Measurements from ENCODE around the gene NAT10.

Gene NAT10

DNA sequence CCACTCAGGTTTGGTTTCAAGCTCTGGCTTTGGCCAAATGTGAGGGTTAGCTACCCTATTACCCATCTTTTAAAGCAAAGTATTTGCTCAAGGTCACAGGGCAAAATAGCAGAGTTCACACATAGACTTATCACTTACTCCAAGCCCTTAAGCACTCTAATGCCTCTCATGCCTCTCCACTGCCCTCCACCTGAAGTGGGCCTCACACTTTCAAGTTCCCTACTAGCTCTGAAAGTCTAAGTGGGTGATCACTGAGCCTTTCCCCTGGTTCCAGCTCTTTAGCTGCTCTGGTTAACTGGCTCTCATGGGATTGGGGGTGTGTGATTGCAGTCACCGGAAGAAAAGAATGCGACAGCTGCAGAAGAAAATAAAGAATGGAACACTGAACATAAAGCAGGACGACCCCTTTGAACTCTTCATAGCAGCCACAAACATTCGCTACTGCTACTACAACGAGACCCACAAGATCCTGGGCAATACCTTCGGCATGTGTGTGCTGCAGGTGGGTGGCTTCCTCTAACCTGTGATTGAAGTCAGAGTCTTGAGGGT, 6.4 kb downstream of the NAT10 start:
- no peak for DNase-seq

DNA sequence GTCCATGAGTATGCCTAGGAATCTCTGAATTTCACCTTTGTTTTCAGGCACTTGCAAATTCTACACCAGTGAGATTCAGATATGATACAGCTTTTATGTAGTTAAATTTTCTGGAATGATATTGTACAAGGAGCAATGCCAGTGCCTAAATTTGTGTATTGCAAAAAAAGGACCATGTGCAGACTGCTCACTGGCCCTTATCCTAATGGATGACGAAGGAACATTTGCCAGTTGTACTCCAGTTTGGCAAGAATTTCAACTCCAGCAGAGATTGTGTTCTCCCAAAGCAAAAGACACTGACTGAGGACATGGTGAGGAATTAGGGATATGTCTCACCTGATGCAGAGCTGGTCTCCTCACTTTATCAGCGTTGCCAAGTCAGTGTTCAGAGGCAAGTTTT, 8.6 kb downstream of the NAT10 start:
- DNase-seq = no peak

DNA sequence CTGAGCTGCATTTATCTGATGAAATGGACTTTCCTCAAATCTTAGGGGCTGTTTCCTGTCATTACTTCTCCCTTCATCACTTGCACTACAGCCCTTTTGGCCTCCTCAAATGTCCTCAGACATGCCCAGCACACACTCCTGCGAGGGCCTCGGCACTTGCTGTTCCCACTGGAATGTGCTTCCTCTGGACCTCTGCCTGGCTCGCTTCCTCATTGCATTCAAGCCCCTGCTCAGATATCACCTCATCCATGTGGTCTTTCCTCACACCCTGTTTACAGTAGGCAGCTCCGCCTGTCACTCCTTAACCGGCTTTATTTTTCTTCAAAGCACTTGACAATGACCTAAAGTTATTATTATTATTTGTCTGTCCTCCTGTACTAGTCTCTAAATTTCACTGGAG, 9.0 kb downstream of the NAT10 start:
- DNase-seq = no peak

DNA sequence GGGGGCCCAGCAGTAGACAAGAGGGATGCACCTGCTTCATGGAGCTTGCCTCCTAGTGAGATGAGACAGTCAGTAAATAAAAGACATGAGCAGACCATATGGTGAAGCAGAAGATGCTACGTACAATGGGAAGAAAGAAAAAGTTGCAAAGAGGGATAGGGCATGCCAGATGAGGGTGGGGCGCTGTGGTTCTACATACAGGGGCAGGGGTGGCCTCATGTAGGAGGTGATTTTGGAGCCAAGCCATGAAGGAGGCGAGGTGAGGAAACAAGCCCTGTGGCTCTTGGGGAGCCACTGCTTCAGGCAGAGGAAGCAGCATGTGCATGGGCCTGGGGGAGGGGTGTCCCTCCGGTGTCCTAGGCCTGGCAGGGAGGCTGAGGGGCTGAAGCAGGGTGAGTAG, 15.2 kb downstream of the NAT10 start:
- no peak for DNase-seq

DNA sequence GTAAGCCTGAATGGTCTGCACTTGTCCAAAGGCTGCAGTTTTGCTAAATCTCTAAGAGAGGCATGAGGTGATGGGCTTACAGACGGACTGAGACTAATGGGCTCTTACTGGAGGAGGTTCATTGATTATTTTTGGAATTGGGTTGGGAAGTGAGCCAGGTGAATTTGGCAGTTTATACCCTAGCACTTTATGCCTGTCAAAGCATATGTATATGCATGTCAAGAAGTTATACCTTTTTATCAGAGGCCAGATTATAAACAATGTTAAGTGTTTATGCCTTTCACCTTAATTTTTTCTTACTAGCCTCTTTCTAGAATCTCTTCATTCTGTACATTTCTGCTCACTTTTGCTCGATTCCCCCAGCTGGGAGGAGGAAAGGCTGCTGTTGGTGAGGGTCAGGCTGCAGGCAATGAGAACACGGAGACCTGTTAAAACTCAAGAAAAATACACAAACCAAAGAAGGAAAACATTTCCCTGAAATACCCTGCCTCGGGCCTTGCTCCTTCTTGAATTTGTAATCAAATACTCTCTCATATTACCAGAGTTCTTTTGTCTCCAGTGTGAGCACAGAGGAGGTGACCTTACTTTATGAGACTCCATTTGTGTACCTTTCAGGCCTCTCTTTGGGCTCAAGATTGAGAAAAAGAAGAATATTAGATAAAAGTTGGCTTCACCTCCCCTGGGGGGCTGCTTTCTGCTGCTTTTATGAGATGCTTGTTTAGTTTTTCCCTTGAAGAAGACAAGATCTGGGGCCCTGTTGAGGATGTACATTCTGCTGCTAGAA, 19.6 kb downstream of the NAT10 start:
- DNase-seq = no peak

DNA sequence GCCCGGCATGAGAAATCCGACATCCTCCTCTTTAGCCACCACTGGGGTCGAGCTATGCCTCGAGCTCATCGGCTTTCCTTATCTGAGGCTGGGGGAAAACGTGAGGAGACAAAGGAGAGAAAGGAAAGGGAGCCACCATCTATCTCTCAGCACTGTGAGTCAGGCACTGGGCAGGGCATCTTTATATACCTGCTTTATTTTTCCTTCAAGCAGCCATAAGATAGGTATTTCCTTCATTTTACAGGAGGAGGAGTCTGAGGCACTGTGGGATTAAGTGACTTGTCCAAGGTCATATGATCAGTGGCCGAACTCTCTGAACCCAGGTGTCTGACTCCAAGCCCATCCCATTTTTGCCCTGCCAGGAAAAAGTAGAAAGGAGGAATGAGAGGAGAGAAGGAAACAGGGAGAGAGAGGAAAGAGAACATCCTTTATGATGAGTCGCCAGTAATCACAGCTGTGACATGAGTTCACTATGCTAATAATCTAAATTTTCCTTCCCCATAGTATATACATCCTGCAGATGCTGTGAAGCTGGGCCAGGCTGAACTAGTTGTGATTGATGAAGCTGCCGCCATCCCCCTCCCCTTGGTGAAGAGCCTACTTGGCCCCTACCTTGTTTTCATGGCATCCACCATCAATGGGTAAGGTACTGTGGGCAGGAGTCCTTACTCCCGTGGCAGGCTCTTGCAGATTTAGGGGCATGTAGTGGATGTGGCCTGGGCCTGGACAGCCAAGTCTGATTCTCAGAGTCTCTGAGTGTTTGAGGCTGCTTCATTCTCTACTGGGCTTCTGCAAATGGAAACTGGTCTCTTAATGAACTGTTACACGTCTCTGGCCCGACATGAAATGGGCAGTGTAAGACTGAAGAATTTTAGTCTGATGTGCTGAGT, 21.8 kb downstream of the NAT10 start:
- no peak for DNase-seq

DNA sequence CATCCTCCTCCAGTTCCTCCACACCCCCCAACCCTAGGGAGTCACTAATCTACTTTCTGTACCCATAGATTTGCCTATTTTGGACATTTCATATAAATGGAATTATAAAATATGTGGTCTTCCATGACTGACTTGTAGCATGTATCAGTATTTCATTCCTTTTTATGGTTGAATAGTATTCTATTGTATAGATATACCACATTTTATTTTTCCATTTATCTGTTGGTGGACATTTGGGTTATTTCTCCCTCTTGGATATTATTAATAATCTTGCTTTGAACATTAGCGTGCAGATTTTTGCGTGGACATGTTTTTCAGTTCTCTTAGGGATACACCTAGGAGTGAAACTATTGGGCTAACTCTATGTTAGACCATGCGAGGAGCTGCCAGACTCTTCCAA, 23.4 kb downstream of the NAT10 start:
- no peak for DNase-seq

DNA sequence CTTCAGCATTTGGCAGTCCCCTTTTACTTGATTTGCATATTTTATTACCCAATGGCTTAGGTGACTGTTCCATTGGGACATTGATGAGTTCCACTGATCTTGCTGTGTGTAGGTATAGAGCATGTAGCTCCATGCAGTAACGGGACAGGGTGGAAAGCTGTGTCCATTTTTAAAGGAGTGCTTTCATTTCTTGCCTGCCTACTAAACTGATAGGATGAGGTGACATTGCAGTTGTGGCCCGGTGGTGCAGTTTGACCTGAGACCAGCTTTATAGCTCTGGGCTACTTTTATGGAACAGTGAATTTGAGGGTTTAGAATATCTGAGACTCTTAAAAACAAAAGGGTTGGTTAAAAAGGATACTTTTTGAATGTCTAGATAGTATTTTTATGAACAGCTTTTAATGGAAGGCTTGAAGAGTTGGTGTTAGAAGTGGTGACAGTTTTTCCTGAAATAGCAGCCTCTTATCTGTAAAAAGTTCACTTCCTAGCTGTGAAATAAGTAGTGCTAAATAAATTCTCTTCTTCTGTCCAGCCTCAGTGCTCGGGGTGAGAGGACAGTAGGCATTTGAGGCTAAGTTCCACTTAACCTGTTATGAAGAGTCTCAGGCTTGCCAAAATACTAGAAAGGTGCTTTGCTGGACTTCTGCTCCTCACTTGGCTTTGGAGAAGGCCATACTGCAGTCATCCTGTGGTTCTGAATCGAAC, 27.0 kb downstream of the NAT10 start:
- DNase-seq = no peak

DNA sequence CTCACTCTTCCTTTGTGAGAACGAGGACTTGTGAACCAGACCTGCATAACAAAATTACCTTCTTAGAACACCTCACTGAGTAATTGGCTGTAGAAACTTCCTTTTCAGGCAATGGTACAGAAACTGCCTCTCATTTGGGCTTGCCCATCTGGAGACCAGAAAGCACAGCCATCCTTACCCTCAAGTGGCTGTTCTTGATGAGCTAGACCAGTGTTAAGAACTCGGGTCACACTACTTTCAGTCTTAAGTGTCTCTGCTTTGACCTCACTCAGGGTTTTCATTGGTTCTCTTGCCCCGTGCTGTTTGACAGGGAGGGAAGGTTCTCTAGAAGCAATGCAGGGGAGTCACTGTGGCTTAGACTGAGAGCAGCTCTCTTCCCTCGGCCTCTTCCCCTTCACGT, 29.3 kb downstream of the NAT10 start:
- DNase-seq = no peak

DNA sequence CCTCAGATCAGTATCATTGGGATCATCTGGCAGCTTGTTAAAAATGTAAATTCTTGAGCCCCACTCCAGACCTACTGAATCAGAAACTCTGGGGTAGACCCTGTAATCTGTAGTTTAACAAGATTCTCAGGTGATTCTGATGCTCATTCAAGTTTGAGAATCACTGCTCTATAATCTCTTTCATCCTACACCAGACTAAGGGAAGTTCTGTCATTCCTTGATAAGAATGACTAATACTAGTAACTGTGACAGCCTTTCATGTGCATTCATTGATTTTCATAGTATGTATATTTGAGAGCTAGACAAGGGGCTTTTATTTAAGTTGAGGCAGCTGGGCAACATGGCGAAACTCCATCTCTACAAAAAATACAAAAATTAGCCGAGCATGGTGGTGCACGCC, 30.0 kb downstream of the NAT10 start:
- DNase-seq = no peak

DNA sequence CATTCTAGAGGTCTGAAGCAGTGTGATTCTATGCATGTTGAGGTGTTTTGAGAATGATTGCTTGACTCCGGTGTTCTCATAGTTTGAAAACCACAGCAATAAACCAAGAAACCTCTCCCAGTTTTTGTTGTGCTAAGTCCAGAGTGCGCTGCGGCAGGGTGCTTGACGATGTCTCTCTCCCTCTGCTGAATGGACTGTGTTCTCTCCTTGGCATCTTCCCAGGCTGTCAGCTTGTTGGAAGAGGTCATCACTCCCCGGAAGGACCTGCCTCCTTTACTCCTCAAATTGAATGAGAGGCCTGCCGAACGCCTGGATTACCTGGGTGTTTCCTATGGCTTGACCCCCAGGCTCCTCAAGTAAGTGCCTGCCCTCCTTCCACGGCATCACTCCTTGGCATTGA, 31.0 kb downstream of the NAT10 start:
- no peak for DNase-seq

DNA sequence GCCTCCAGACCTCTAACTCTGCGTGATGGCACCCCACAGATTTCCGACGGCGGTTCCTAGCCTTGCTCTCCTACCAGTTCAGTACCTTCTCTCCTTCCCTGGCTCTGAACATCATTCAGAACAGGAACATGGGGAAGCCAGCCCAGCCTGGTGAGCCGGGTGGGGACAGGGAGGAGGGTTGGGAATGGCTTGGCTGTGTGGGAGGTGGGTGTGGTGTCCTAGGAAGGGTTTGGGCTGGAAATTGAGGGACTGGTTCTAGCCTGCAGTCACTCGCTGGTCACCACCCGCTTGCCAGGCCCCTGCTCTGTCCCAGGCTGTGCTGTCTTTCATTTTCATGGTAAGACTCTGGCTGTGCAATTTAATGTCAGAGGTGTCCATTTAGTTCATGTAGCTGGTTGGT, 33.9 kb downstream of the NAT10 start:
- no peak for DNase-seq

DNA sequence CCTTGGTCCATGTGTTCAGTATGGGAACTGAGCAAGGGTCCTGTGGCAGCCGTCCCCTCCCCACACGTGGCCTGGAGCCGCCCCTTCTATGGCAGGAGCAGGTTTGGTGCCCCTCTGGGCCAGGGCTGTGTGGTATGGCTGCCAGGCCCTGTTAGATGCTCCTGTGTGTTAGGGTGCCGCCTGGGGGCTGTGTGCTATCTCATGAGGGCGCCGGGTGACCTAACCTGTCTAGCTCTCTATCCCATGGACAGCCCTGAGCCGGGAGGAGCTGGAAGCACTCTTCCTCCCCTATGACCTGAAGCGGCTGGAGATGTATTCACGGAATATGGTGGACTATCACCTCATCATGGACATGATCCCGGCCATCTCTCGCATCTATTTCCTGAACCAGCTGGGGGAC, 34.7 kb downstream of the NAT10 start:
- no peak for DNase-seq

DNA sequence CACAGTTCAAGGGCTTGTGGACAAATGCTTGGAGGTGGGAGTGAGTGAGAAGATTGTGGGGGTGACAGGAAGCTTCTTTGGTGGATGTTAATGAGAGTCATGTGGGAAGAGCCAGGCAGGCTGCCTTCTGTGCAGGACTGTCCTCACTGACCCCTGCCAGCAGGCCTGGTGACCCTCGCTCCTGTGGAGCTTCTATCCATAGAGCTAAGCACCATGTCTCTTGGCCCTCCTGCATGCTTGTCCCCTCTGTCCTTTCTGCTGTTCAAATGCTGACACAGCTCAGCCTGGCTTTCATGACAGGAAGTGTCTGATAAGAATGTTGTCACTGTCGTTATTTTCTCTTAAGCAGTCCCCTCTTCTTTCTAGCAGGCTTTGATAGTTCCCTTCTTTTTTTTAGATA, 37.6 kb downstream of the NAT10 start:
- DNase-seq = no peak

DNA sequence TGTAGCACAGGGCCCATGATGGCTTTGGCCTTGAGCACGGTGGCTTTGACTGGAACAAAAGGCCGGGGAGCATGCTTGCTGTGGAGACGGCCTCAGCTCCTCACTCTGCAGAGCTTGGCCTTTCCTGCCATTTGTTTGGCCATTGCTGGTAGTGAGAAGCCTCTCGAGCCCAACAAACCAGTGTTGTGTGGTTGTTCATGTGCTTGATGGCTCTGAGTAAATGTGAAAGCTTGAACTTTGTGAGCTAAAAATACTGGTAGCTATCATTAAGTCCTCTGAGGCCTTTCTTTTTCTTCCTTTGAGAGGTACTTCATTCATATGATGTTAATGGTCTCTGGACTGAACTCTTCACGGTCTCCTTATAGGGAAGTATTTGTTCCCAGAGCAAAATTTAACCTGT, 39.6 kb downstream of the NAT10 start:
- no peak for DNase-seq

DNA sequence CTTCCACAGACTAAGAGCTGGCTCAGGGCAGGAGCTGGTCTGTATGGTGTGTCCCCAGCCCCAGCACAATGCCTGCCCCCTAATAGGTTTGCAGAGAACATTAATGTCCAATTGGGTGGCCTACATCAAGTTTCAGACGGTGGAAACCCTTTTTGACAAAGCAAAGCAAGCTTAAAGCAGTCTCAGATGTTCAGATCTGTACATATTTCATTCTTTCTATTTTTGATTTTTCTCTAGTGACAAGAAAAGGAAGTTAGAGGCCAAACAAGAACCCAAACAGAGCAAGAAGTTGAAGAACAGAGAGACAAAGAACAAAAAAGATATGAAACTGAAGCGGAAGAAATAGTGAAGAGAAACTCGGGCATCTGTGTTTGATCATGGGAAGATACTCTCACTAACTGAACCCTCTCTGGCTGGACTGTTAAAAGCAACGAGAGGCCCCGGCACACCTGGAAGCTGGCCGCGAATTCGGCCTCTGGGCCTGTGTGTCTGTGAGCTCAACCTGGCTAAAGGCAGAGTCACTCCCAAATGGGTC, 40.5 kb downstream of the NAT10 start:
- no peak for DNase-seq

DNA sequence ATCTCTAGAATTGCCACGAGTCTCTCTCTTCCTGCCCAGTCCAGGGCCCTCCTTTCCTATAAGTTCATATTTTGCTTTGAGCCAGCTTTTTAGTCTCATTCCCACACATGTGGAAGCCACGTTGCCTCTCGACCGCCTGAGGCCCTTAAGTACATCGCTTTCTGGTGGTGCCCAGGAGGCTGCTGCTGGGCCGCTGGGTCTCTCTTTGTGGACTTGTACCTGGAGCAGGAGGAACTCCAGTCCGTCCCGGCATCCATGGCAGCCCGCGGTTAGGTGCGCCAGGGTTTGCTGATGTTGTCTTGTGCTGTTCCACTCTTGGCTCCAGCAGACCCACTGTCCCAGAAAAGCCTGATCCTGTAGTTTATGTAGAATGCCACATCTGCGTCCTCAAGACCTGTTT, 41.0 kb downstream of the NAT10 start:
- no peak for DNase-seq

DNA sequence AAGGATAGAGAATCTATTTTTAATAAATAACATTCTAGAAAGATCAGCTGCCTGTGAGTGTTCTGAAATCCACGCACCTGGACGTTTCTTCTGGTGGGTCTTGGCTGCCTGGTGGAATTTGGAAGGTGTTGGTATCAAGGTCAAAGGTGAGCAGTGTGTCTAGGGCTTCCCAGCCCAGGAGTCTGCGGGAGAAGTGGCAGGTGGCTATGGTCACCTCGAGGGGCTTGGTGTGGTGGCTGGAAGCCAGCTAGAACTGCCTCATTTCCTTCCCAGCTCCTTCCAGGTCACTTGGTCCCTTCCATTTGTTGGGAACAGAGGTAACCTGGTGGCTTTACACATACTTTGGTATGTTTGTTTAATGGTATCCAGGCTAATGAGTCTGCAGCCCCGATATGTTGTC, 41.4 kb downstream of the NAT10 start:
- DNase-seq = no peak

DNA sequence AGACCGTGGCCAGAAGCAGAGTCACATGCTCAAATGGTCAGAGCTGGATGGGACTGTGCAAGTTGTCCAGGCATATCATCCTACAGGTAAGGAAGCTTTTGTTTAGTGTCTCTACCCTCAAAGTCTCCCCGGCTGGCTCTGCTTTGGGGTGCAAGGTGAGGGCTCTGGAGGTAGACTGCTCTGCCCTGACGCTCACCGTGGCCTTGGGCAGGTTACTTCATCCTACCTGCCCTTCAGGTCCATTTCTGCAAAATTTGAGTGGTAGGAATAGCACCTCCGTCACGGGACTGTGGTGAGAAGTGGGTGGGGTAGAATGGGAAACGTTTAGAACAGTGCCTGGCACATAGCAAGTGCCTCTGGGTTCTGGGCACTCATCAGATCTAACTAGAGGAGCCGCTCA, 42.2 kb downstream of the NAT10 start:
- no peak for DNase-seq

DNA sequence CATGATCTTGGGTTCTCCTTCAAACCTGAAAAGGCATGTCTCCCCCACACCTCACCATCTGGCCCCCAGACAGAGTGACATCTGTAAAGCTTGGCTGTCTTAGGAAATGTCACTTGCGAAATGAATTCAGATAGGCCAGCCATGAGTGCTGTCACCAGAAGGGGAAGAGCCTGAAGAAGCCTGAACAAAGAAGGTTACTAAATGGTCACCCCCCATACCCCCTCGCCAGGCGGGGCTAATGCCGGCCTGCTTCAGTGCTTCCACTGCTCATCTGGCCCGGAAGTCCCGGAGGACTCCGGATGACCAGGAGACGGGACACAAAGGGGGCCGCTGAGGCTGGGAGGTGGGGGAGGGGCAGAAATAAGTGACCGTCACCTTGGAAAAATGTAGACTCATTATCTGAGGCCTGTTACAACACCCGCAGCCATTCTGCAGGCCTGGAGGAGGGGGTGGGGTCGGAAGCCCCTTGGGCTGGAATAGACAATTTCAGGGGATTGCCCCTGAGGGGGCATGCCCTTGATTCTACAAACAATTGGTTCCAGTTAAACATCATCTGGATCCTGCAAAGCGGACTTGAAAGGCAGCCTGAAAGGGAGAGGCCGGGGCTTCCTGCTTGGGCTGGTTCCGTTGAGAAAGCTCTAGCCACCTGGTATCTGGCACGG, 43.2 kb downstream of the NAT10 start:
- DNase-seq = no peak

DNA sequence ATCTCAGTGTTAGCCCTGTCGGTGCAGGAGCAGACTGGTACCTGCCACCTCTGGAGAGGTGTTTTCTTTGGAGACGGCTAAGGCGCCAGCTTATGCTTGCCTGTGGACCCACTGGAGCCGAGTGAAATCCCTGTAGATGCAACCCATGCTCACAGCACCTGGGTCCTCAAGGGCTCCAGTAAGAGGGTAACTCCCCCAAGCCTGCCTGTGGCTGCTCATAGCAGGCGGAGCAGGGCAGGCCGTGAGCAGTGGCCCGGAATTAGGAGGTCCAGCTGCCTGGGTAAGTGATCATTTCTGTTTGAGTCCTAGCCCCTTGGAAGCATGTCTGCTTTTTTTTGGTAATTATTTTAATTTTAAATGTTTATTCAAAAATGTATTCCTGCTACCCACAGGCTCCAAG, 43.8 kb downstream of the NAT10 start:
- no peak for DNase-seq

DNA sequence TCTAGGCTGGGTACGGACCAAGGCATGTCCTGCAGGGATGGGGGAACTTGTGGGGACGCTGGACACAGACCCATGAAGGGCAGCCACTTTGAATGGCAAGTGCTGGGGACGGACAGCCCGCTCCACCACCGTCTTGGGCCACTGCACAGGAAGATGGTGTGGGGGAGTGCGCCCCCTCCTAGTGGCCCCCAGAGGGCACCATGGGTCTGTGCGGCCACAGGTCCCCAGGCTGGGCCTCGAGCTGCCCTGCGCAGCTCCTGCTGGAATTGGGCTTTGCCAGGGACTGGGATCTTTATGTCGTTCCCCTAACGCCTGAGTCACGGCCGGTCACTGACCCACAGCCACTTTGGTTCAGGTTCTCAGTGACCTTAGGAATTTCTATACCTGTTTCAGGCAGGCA, 44.4 kb downstream of the NAT10 start:
- no peak for DNase-seq
